GM21576 (cell line): ENCODE data around the gene RRM2.
"Not testable (repeated sequence)": the region's sequence is repeated elsewhere in the genome, so short reads cannot be mapped to it uniquely, and the experiment has no call there.

ENCODE experiments used
- ATAC-seq: cut with Tn5 transposase; IDR thresholded peaks from one replicate; pipeline ENCODE4 v1.9.1; 2021; ENCODE audit warnings: mild to moderate bottlenecking, moderate library complexity; ENCODE audit not compliant: unreplicated experiment

RRM2 gene

DNA sequence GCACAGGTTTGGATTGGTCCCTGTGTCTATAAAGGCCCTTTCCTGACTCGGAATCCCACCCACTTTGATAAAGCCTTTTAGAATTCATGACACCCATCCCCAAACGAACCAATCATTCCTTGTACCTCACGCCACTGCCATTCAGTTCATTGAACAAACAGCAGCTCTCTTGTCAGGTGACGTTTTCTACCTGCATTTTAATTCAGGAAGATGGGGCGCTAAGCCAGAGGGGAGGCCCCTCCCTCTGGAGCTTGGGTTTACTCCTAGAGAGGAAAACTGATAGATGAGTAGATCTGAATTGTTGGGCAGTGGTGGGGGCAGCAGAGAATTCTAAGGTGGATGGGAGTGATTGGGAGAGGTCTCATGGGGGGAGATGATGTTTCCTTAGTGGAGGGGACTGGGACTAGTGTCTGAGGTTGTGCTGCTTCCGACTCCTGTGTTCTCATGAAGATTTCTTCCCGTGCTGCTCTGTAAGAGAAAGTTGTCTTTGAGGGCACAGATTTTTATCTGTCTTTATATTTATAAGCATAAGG, 9.6 kb downstream of the RRM2 start:
- ATAC-seq = no peak

DNA sequence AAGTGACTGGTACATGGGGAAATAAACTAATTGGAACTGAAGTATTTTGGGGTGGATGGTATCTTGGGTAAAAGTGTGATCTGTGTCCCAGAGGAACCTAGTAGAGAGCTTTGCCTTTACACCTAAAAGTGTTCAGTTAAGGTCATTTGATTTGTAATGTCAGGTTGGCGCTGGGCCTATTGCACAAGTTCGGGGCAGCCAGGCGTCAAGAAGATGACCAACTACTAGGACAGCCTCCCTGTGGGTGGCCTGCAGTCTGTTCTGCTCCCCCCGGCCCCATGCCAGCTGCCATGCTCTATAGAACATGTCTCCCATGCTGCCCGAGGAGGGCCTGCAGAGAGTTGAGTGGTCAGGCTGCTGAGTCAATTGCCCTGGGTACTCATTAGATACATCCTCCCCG, 10.1 kb downstream of the RRM2 start:
- no peak for ATAC-seq

DNA sequence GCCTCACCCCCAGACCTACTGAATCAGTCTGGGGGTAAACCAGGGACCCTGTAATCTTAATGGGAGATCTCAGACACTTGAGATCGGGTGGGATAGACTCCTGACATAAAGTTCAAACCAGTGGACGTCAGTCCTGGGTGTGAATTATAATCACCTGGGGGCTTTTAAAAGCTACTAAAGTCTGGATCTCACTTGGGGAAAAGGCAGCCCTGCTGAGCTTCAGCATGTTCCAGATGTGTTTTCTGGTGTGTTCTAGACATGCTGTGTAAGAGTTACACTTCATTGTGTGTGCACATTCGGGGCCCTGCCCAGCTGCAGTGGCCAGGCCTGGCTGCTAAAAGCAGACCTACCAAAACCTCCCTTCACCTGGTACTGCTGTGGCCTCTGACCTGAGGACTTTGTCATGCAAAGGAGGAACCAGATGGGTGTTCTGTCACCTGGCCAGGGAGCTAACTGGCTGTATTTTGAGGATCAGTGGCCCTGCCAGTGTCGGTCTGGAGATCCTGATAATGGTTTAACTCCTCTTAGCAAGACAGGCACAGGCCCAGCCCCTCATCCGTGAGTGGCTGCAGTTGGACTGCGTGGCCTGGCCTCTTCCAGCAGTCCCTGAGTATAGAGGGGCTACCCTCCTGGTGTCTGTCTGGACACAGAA, 10.6 kb downstream of the RRM2 start:
- no peak for ATAC-seq

- no peak for ATAC-seq
Observed at GRCh38 chr2:10135296-10136089, 13.0 kb downstream of the RRM2 start.

- no peak for ATAC-seq
Observed at GRCh38 chr2:10136101-10136934, 13.8 kb downstream of the RRM2 start.

DNA sequence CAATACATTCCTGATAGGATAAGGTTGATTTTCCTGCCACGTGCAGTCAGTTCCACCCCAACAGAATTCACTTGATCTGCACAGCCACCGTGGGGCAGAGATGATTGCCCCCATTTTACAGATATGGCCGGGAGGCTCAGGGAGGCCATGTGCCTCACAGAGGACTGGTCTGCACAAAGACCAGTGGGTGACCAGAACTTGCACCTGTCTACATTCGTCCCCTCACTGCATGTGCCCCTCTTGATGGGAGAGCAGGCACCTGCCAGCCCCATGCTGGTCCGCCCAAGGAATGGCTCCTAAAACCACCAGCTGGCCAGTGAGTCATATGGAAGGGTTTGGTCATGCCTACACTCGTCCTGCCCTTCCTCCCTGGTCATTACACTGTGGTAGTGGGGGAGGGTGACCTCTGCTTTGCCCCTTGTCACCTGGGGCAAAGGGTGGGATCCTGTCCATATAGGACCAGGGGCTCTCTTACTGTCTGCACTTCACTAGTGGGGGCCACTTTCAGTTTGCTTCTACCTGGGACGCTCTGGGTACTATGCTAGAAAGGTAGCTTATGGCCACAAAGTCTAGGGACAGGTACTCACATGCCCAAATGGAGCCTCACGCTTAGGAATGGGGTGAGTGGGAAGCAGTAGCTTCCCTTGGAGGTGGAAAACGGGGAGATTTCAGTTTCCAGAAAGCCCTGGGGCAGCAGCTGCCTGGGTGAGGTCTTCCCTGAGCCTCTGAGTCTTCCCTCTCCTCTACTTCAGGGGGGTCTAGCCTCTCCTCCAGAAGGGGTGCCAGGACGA, 14.7 kb downstream of the RRM2 start:
- ATAC-seq = no peak

- ATAC-seq = no peak
Observed at GRCh38 chr2:10139536-10139935, 17.0 kb downstream of the RRM2 start.

DNA sequence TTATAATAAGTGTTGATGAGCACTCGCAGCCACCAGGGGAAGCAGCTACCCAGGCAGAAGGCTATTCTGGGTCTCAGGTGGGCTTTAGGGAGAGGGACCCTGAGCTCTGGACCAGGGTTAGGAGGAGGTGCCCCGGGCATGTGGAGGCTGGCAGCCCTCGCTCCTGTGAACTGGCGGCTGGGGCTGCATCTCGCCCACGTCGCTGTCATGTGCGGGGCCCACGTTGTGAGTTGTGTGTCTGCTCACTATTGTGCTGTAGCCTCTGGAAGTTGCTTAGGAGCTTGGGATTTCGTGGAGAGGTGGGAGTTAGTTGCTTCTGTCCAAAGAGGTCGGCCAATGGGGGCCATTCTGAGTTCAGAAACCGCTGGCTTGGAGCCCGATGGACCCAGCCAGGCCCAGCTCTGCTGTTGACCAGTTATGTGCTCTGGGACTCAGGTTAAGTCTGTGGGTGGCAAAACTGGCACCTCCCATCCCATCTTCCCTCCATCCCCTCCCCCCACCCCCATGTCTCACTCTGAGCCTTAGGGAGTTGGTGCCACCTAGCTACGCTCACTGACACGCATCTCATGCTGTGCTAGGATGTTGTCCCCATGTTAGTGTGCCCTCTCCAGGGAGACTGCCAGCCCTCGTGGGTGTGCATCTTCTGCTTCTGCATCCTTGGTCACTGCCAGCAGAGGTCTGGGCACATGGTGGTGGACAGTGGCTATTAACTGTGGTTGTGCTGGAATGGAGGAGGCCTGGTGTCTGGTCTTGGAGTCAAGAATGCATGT, 18.5 kb downstream of the RRM2 start:
- no peak for ATAC-seq

- no peak for ATAC-seq
Observed at GRCh38 chr2:10141736-10142639, 19.4 kb downstream of the RRM2 start.

- ATAC-seq = no peak
Observed at GRCh38 chr2:10142640-10142965, 20.1 kb downstream of the RRM2 start.

DNA sequence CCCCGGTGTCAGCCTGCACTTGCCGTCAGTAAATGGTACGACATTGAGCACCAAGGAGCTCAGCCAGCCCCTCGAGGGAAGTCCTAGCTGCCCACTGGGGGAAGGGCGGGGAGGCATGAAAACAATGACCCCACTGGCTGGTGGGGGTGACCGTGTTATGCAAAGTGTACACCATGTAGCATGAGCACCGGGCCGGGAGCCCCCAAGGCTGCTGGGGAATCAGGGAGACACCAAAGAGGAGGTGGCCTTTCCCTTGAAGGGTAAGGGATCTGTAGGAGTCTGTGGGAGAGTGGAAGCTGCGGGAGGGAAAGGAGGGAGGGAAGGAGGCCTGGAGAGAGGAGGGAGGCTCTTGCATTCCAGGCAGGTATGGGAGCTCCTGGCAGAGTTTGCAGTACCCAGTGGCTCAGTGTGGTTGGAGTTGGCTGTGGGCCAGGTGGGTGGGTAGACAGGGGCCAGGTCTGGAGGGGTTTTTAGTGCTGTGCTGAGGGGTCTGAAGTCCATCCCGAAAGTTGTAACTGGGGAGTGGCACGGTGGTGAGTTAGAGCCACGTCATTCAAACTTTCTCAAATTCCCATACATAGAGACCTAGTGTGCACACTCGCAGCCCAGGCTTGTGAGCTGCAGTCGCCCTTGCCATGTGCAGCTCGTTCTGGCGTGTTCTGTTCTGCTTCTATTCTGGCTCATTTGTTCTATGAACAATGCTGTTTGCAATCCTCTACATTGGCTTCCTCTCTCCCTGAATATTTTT, 22.4 kb downstream of the RRM2 start:
- no peak for ATAC-seq

DNA sequence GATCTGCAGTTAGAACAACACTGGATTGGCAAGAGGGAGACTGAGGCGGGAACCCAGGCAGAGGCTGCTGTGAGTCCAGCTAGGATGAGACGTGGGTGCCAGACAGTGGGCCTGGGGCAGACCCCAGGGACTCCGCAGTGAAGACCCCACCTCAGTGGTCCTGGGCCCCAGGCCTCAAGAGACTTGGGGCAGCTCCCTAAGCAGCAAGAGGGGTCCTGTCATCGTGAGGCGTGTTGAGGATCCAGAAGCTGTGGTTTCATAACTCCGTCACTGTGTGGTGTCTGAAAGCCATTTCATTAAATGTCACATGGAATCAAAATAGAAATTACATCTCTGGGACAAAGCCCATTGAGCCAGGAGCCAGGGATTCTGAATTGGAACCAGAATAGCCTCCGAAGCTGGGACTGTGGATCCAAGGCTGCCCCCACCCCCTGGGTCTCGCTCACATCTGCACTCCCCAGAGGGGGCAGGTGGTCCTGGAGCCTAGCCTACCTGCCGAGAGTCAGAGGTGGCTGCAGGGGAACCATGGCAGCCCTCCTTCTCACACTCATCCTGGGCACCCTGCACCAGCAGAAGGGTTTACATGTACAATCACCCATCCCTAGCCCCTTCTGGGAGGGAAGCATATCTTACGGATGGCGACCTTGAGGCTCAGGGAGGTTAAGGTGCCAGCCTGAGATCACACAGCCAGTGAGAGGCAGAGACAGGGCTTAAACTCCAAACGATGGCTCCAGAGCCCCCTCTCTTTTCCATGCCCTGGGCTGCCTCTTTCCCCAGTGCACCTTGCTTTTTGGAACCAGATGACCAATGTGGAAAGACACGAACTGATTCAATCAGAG, 23.2 kb downstream of the RRM2 start:
- ATAC-seq = no peak

DNA sequence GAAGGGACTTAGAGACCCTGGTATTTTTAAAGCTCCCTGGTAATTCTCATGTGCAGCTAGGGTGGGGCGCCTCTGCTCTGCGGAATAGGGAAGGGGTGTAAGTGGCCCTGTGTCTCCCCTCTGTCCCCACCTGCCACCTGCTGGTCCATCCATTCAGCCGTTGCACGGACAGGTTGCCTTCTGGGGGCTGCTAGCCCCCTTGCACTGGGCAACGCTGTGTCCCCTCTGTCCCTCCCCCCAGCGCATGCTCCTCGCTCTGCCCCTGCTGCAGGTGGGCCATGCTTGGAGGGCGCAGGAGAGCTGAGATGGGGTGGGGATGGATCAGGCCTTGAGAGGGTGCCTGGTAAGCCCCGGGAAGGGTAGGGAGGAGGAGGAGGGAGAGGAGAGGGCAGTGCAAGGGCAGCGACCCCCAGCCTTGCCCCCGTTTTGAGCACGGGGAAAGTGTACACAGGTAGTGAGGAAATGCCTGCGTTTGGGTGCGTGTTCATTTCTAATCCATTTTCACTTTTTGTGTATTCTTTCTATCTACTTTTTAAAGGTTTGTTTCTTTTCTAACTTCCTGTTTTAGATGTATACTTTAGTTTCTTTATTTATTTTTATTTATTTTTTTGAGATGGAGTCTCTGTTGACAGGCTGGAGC, 23.9 kb downstream of the RRM2 start:
- ATAC-seq = no peak

- ATAC-seq = not testable (repeated sequence)
Observed at GRCh38 chr2:10147050-10147660, 24.6 kb downstream of the RRM2 start.

DNA sequence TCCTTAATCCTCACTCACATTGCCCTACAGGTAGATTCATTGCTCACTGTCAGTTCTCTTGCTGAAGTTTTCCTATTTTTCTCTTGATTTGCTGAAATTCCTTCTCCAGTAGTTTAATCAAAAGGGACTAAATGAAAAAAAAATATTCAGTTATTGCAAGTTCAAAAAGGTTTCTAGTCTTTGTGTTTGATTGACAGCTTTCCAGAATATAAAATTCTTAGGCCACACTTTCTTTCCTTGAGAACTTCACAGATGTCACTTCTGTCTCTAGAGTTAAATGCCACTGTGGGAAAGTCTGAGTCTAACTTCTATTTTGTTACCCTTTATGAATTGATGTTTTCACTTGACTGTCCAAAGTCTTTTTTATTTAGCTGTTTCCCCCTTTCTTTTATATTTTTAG, 25.7 kb downstream of the RRM2 start:
- ATAC-seq = no peak

- no peak for ATAC-seq
Observed at GRCh38 chr2:10149635-10150034, 27.1 kb downstream of the RRM2 start.

- no peak for ATAC-seq
Observed at GRCh38 chr2:10150436-10150835, 27.9 kb downstream of the RRM2 start.
